Measurements from ENCODE around the gene HINT2.
A peak's percentile ranks its signal among the peaks of the same experiment; 100 is the strongest.

The HINT2 gene

DNA sequence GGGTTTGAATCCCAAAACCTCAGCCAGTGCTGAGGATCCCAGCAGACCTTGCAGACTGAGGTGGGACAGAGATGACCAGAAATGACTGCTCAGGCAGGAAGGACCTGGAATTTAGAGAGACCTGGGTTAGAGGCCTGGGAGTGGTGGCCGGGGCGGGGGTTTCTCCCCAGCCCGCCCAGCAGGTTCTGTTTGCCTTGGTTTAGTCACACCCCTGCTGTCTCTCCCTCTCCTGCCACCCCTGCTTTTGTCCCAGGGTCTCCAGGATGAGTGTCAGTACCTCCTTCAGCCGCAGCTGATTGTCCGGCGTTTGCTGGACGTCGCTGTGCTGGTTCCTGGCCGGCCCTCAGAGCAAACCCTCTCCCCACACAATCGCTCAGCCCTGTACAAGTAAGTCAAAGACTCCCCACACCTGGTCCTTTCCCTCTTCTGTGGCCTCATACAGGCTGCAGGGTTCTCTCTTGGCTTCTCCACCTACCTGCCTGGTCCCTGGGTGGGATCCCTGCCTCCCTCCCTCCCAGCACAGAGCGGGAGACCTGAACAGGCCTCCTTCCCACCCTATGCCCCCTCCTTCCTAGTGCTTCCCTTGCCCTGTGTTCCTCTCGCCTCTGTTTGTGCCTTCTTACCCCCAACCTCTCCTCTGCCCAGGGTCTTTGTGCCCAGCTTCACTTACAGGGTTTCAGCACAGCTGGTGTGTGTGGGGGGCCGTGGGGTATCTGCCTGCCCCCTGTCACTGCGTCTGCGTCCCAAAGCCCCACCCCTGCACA is 26.2 kb upstream of the HINT2 start:
- no peak for DNase-seq

DNA sequence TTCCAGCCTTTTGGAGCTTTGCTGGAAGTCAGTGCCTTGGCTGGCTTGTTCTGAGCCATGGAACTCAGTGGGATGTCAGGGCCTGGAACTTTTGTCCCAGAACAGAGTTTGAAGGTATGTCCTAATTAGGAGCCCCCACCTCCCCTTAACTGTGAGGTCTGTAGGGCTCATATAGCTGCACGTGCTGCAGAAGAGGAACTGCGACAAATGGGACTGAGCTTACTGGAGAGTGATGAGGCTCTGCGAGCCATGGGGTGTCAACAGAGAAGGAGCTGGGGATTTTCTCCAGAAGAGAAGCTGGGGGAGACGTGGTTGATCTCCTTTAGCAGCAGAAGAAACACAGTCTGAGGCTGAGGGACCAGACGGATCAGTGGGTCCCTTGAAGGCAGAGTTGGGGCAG is 25.1 kb upstream of the HINT2 start:
- no peak for DNase-seq

DNA sequence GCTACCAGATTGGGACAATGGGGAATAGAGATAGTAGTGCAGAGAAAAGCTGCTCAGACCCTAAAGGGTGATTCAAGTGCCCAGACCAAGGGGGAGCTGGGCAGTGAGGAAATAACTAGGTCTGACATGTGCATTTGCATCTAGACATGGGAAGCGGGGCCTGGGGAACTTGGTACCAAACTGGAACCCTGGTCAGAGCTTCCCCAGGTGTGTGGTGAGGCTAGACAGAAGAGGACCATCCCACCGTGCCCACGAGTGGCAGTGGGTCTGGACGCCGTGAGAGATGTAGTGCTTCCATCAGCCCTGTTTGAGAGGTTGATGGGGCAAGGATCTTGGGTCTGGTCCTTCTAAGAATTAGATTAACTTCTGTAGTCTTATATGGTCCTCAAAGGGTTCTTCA is 21.8 kb upstream of the HINT2 start:
- no peak for DNase-seq

DNA sequence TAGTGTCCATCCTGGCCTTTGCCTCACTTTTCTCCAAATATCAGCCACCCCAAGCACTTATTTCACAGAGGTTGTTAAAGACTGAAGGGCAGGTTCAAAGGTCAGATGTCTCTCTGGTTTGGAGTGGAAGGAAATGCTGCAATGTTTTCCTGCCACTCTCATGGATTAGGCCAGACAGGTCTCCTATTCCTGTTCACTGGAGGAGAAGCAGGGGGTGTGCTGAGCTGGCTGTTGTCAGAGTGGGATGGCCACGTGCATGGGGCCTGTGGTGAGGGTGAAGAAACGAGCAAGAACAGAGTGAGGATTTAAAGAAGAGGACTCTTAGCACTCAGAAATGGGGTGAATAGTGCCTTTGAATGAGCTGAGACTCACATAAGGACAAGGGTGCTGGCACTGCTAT is 20.9 kb upstream of the HINT2 start:
- no peak for DNase-seq

DNA sequence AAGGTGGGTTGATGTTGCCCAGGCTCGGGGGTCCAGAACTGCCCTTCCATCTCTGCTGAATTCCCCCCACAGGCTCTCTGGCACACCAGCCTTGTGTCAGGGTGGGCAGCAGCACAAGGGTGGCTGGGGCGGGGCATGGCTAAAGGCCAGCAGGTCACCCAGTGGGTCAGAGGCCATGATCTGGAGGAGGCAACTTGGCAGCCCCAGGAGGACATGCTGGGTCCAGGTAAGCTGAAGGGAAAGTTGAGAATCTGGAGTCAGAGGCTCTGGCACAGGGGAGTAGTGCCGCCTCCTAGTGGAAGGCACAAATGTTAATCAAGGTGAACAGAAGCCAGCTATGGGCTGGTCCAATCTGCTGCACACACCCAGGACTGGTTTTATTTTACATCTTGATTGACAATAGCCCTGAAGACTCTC is 20.4 kb upstream of the HINT2 start:
- DNase-seq, result no peak

DNA sequence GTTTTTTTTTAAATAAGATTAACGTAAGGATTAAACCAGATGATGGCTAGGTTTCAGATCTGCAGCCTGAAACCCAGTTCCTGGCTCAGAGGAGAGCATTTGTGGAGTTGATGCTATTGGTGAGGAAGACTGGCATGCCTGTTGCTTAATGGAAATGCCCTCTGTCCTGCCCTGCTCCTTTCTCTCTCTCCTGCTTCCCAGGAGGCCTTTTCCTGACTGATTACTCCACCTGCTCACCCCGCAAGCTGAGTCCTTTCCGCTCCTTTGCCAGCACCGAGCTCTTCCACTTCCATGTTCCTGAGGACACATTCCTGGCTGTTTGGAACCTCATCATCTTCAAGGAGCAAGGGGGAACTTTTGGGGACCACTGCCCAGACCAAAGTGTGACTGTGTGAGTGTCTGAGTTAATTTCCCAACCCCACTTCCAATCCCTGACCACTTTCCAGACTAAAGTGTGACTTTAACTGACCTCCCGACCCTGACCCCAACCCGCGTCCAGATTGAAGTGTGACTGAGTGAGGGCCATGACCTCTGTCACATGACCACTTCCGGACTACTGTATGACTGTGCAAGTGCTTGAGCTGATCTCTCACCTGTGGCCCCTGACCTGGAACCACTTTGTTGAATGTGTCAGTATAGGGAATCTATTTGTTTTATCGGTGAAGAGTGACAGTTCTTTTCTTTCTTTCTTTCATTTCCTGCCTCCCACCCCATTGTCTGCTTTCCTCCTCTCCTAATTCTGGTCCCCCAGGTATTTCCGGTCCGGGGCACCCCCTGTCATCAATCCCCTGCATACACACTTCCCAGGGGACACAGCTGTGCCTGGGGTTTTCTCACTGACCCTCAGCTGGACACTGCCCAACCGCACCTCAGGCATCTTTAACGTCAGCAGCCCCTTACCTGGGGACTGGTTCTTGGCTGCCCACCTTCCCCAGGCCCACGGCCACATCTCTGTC is 19.7 kb upstream of the HINT2 start:
- DNase-seq, result no peak

DNA sequence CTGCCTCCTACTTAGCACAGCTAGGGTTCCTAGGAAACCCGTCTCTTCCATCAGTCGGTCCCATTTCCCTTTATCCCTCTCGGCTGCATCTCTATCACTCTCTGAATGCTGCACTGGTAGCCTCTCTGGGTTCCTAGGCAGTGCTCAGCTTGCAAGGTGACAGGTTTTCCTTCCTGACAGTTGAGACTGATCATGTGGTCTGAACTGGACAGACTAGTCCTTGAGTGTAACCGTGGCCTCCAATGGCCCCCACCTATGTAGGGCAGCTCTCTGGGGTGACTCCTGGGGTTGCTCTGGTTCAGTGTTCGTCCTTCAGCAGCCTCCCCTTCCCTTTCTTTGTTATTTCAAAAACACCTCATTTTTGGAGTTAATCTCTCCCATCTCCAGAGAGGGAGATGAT is 18.0 kb upstream of the HINT2 start:
- DNase-seq, result no peak

DNA sequence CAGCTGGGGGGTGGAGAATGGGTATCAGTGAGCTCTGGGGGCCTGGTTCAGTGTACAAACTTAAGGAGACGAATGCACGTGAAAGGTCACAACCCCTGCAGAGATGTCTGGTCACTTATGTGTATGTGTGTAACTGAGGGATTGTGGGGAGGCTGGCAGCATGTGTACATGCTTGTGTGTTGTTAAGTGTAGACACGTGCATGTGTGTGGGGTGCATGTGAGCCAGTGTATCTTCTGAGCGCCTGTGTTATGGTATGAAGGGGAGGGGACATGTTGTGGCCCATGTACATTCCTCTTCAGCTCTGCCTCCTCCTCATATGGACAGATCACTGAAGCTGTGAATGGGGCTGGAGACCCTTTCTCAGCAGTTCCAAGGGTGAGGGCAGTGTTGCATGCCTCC is 16.2 kb upstream of the HINT2 start:
- no peak for DNase-seq

DNA sequence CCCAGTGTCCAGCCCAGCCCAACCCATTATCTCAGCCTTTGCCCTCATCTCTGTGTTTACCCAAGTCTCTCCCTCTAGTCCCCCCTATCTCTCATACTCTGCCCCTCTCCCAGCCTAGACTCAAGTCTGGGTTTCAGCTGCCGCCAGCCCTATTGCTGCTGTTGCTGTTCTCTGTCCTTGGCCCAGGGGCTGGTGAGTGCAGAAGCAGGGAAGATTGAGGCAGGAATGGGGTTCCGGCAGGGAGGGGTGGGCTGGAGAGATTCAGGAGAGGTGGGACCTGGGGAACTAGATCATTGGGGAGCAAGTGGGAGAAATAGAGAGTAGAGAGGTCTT is 14.9 kb upstream of the HINT2 start:
- no peak for DNase-seq

DNA sequence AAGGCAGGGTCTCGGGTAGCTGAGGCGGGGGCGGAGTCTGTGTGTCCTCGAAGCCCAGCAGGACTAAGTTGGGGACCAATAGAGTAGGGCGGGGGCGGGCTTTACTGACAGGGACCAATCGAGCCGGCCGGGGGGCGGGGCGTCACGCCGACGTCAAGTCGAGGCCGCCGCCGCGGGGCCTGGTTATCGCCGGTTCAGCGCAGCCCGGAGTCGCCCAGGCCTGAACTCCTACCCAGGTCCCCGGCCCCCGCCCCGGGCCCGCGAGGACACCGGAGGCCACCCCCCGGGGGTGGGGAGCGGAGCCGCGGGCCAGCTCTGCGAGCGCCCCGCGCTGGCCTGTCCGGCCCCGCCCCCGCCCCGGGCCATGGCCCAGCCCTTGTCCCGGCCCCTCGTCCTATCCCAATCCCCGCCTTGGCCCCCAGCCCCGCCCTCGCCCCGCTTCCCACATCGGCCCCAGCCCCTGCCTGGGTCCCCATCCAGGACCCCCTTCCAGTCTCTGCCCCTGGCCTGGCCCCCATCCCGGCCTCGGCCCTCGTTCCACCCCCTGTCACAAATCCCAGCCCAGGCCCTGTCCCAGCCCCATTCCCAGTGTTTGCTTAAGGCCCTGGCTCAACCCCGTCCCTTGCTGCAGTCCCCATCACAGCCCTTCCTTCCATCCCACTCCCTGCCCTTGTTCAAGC is 14.4 kb upstream of the HINT2 start, which contains the start of gene TMEM8B:
Gene TMEM8B, plus strand, starts transcription at position 145 of the 680 bp plus-strand sequence. Its CDS starts 220 bp downstream, at position 365.
- DNase-seq, result peak; percentile 50

DNA sequence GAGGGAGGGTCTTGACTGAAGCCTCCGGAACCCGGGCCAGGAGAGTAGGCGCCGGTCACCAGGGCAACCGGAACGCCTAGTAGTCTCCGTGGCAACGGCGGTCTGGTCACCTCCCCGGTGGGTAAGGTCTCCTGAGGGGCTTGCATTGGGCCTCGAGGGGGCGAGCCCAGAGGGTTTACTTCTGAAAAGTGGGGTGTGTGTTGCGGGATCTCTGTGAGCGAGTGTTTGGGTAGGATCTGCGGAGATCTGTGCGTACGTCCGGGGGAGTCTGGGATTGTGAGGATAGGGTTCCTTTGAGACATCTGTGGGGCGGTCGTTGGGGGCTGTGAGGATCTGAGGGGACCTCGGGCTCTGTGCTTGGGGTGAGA is 13.9 kb upstream of the HINT2 start, which contains the start of gene FAM221B:
Gene FAM221B, minus strand, starts transcription at position 17 of the 368 bp plus-strand sequence. CDS start 2,571 bp downstream, outside the sequence.
- no peak for DNase-seq

DNA sequence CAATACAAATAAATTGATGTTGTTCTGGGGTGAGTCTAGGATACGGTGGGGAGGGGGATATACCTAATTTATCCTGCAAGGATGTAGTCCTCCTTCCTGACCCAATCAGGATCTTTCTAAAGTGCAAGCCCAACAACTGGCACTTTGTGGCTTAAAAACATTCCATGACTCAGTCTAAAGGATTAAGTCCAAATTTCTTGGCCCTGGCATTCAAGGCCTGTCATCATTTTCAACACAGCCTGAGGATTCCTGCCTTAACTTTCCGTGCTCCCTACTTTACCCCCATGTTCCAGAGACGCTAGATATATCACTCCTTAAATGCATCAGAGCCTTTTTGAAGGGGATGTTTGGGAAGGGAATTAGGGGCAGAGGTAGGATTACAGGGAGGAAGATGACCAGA is 12.6 kb upstream of the HINT2 start:
- no peak for DNase-seq

DNA sequence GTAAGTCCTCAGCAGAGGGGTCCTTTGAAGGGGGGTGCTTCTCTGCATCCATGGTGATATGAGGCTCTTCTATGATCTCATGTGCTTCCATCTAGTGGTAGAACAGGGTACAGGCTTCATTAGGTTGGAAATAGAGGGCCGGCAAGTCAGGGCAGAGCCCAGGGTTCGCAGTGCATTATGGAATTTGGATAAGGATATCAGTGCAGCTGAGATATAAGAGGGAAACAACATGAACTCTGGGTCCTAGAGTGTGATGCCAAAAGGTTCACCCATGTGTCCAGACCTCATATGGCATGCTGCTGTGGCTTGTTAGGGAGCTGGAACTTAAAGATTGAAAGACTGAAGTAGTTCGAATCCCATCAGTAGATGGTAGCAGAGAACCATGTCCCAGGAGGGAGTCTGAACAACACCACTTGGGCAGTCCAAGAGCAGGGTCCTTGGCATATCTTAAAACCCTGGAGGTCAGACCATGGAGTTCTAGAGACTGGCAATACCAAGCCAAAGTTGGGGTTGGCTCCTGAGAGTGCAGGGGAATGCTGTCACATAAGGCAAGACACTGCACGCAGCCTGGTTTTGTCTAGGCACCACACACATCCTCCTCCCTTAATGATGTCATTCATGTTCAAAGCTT is 11.3 kb upstream of the HINT2 start:
- no peak for DNase-seq

DNA sequence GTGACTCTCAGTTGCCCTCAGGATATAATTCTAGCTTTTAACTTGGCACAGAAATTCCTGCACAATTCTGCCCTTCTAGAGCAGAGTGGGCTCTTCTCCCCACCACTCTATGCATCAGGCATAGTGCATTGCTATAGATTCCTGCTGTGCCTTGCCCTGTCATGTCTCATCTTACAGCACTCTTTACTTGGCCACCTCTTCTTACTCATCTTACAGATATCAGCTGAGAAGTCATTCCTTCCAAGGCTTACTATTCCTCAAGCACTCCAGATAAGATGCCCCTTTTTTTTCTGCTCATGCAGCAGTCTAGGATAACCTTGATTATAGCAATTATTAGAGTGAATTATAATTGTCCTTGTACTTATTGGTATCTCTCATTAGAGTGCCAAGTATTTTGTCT is 8.1 kb upstream of the HINT2 start:
- DNase-seq, result no peak

DNA sequence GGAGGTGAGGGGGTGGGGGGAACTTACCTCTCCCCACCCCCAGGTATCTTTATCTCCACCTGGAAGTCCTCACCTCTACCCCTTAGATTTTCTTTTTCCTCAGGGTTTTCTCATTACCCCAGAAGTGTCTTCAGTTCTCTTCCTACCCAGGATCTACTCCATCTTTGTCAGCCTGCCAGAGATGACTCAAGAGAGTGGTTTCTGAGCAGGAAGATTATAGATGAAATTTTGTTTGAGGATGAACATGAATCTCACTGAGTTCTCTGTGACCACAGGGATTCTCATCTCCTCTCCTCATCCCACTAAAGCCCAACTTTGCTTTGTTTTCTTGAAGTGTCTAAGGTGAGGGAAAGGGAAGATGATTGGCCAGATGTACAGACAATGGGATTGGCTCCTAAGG is 5.2 kb upstream of the HINT2 start:
- DNase-seq, result no peak

DNA sequence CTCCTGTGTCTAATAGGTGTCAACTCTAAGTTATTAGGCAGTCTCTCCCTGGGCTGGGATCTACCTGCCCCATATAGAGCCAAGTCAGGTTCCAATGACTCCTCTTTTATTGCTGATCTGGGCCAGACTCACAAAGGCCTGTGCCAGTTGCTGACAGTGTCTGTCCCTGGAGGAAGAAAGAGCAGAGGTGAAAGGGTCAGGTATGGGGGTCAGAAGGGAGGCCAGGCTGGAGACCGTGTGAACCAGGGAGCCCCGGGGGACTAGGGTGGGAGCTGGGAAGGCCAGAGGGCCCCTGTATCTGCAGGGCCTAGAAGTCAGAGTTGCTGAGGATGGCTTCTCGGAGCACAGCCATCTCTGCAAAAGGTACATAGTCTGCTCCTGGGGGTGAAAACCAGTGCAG is 3.5 kb upstream of the HINT2 start:
- no peak for DNase-seq

DNA sequence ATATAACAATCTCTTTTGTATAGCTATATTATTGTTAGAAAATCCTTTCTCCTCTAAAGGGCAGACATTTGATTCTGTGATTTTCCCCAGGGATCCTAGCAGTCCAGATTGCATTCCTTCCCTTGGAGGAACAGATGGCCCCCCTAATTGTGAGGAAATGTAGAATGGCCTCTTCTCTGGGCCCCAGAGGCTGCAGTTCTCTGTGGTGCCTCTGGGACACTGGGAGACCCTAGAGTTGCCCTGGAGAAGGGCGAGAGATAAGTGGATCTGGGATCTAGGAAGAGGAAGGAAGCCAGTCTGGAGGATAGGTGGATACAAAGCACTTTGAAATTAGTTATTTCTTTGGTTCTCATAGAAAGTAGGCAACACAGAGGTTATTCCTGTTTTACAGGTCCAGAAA is 1.9 kb upstream of the HINT2 start:
- DNase-seq, result no peak

DNA sequence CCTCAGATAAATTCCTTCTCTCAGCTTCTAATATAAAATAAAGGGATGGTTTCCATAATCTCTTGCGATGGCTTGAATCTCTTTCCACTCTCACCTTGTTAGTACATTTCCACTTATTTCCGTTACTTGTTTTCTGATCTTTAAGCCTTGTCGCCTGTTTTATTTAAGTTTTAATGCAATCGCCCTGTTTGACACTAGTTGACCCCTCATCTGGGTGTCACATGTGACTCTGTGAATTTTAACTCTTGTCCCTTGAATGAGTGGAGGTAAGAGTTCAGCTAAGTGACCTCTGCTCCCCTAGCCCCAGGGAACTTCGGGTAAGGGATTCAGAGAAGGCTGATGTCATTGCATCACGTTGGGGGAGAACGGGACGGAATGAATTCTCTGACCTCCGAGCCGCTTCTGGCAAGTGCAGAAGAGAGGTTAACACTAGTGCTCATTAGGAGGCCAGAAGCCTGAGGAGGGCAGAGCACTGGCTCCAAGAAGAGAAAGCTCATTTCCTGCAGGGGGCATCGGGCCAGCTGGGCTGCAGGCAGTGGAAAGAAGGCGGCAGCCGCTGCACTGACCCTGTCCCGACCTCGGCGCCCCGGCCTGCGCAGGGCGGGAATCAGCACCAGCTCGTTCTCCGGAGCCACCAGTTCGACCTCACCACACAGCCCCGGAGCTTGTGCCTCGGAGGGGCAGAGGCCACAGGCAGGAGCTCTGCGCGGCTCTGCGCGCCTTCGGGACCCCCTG is 569 bp downstream of the HINT2 start:
- DNase-seq, result no peak

DNA sequence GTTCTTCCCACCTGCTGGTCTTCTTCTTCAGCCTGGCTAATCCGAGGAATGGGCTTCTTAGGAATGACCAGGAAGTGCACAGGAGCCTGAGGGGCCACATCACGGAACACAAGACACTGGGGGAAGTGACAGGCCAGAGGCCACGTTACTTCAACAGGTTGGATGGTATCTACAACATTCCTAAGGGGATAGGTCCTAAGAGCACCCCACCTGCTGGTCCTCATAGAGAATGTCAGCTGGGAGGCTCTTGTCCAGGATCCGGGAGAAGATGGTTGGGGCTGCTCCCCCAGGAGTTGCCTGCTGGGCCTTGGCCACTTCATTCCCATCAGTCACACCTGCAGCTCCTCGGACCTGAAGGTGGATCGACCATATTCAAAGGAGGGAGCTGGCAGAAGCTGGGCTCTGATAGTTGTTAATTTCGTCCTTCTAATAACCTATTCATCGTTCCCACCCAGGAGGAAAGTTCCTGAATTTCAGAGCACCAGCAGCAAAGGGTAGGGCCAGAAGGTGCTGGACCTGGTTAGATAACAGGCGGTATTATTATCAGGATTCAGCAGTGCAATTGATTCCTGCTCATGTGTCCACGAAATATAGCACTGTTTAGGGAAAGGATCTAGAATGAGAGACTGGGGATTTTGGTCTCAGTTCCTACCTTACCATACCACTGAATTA is 1.3 kb downstream of the HINT2 start:
- no peak for DNase-seq

DNA sequence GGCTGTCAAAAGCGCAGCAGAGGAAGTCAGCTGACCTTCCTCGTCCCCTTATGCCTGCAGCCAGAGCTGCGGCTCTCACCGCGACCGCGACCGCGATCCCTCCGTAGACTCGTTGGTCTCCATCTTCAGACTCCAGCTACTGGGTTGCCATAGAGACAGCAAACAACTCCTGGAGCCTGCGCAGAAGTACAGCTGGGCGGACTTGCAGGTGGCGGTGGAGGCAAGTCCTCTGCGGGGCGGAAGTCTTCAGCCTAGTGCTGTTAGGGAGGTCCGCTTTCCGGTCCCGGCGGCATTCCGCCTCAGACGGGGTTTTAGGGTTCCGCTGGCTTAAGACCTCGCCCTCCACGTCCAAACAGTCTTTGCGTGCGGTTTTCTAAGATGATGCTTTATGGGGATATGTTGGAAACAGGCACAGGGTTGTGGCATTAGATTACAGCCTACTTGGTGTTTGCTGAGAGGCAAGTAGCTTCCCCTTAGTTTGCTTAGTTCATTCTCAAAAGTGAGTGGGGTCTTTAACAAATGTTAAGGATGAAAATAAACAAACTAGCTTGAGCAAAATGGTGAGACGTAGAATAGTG is 2.7 kb downstream of the HINT2 start, which contains the start of gene SPAG8:
Gene SPAG8, minus strand, starts transcription at position 238 of the 578 bp plus-strand sequence. Its CDS starts 115 bp downstream, at position 123.
- peak; percentile 86 for DNase-seq

DNA sequence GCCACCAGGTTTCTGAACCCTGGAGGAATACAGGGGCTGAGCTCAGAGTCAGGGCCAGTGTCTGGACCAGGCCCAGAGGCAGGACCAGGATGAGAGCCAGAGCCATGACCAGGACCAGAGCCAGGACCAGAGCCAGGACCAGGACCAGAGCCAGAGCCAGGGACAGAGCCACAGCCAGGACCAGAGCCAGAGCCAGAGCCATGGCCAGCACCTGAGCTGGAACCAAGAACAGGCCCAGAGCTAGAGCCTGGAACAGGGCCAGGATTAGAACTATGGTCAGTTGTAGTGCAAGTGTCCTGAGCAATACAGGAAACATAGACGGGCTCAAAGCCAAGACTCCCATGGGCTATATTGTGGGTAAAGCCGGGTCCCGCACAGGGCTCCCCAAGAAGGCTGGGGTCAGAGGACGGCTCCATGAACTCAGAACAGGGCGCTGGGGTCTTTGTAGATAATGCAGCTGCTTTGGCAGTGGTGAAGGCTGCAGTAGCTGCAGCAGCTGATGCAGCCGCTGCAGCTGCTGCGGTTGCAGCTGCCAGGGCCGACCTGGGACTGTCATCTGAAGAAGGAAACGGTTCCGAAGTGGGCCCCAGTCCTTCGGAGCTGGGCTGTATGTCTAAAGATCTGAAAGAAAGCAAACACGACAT is 3.3 kb downstream of the HINT2 start:
- DNase-seq, result no peak

Measured in NCI-H1436 treated with DMSO at 0.1 percent for 48 hours (cell line).